Spinal cord (tissue), 10 donors: ENCODE measurements around the gene NINJ2. TPM values are rescaled to one million over a fixed set of nuclear protein-coding genes. Genes with fewer than 3 reads are reported as not detected.

Source experiments
- DNase-seq, 6 donors: peaks; one replicate each; pipeline versions ENCODE4 v3.0.0 to v3.0.0-alpha.2; 2013 to 2015; ENCODE audit warnings: low spot score in 6 of 6, low read depth in 4 of 6
- H3K27ac ChIP-seq: one replicate; pipeline ENCODE4 v1.5.1; 2013; ENCODE audit warnings: low read depth, low read length, control low read depth
- H3K27me3 ChIP-seq: one replicate; pipeline ENCODE4 v1.6.1; 2013; ENCODE audit warnings: low read length; ENCODE audit not compliant: control insufficient read depth, insufficient read depth
- H3K36me3 ChIP-seq: one replicate; pipeline ENCODE4 v1.6.1; 2013; ENCODE audit warnings: low read length; ENCODE audit not compliant: control insufficient read depth, insufficient read depth
- H3K4me1 ChIP-seq: one replicate; pipeline ENCODE4 v1.6.1; 2013; ENCODE audit warnings: low read length; ENCODE audit not compliant: control insufficient read depth, insufficient read depth
- H3K4me3 ChIP-seq: one replicate; pipeline ENCODE4 v1.5.1; 2013; ENCODE audit warnings: low read depth, low read length, control low read depth
- H3K9me3 ChIP-seq: one replicate; pipeline ENCODE4 v1.6.1; 2013; ENCODE audit warnings: low read length; ENCODE audit not compliant: control insufficient read depth, insufficient read depth
- WGBS: methylation state at CpG from one replicate; pipeline ENCODE4 v1.1.5; 2013; ENCODE audit warnings: missing lambda C conversion rate; ENCODE audit not compliant: insufficient coverage; 5-methylcytosine and 5-hydroxymethylcytosine counted together
- polyA plus RNA-seq, 2 donors: library from polyadenylated mRNA; unstranded; fragments of 120-200 nt; gene quantifications; one replicate each; pipeline ENCODE4 v1.2.1, GENCODE V29; 2013; ENCODE audit not compliant: insufficient read length in 2 of 2
- total RNA-seq, 2 donors: library from RNA; depleted of rRNA in 1 of 2; stranded (reverse); fragments of 120-200 nt in 1 of 2; fragments of >200 nt in 1 of 2; gene quantifications; one replicate each; pipeline versions ENCODE4 v1.2.3 to v1.2.4, GENCODE V29; 2013 to 2014
- donor health status: healthy.

NINJ2 gene
- total and polyA plus RNA-seq, 4 donors: 5.4 to 6.2 (median 6.0) TPM

GRCh38 chr12:661720-662486 lies 1.3 kb downstream of the NINJ2 start:
- DNase-seq: peak in 1 of 6 donors; percentile 21
- H3K27ac ChIP-seq: no peak overlapping the region
- WGBS: 65% methylated on average over 2 of the region's 11 CpGs
- H3K9me3 ChIP-seq: no peaks in the 10 kb centered on the region
- no peaks in the 10 kb centered on the region for H3K27me3 ChIP-seq
- peaks cover 16% of the 10 kb centered on the region for H3K4me1 ChIP-seq
- no peaks in the 10 kb centered on the region for H3K36me3 ChIP-seq
- no peak overlapping the region for H3K4me3 ChIP-seq

GRCh38 chr12:659090-659683 lies 4.1 kb downstream of the NINJ2 start:
- H3K4me1 ChIP-seq: peaks cover 16% of the 10 kb centered on the region
- no peak overlapping the region for H3K4me3 ChIP-seq
- 95% methylated on average over 4 of the region's 5 CpGs for WGBS
- no peaks in the 10 kb centered on the region for H3K36me3 ChIP-seq
- H3K27ac ChIP-seq: no peak overlapping the region
- H3K27me3 ChIP-seq: no peaks in the 10 kb centered on the region
- no peak for DNase-seq
- no peaks in the 10 kb centered on the region for H3K9me3 ChIP-seq

- no peaks in the 10 kb centered on the region for H3K36me3 ChIP-seq
- H3K27me3 ChIP-seq: no peaks in the 10 kb centered on the region
- no peak for DNase-seq
- no peaks in the 10 kb centered on the region for H3K9me3 ChIP-seq
- H3K27ac ChIP-seq: no peak overlapping the region
- 56% methylated on average over 1 of the region's 3 CpGs for WGBS
- H3K4me1 ChIP-seq: peaks cover 6% of the 10 kb centered on the region
- no peak overlapping the region for H3K4me3 ChIP-seq
These were observed 12.3 kb downstream of the NINJ2 start for GRCh38 chr12:650983-651382.

GRCh38 chr12:647385-648085 lies 15.7 kb downstream of the NINJ2 start:
- DNase-seq: no peak
- Histone ChIP-seq H3K4me1 (peaks cover 18% of the 10 kb centered on the region), H3K27me3 (no peaks in the 10 kb centered on the region), H3K36me3 (no peaks in the 10 kb centered on the region), H3K27ac (no peak overlapping the region), H3K4me3 (no peak overlapping the region), H3K9me3 (no peaks in the 10 kb centered on the region)
- WGBS: 100% methylated on average over 3 of the region's 7 CpGs

- Histone ChIP-seq H3K9me3 (no peaks in the 10 kb centered on the region), H3K4me1 (peaks cover 25% of the 10 kb centered on the region), H3K36me3 (no peaks in the 10 kb centered on the region), H3K27ac (peak overlapping the region; percentile 63), H3K4me3 (no peak overlapping the region), H3K27me3 (no peaks in the 10 kb centered on the region)
- WGBS: 79% methylated on average over 10 of the region's 14 CpGs
- peak in 1 of 6 donors; percentile 41 for DNase-seq
These were observed 16.5 kb downstream of the NINJ2 start for GRCh38 chr12:646442-647384.

GRCh38 chr12:645563-646071 lies 17.6 kb downstream of the NINJ2 start:
- WGBS: 68% methylated on average over 5 of the region's 8 CpGs
- Histone ChIP-seq H3K4me1 (peaks cover 25% of the 10 kb centered on the region), H3K36me3 (no peaks in the 10 kb centered on the region), H3K27me3 (no peaks in the 10 kb centered on the region), H3K9me3 (no peaks in the 10 kb centered on the region), H3K27ac (peak overlapping the region; percentile 63), H3K4me3 (no peak overlapping the region)
- peak in 1 of 6 donors; percentile 51 for DNase-seq

GRCh38 chr12:644818-645552 lies 18.3 kb downstream of the NINJ2 start:
- DNase-seq: no peak
- no peaks in the 10 kb centered on the region for H3K27me3 ChIP-seq
- H3K9me3 ChIP-seq: no peaks in the 10 kb centered on the region
- H3K36me3 ChIP-seq: no peaks in the 10 kb centered on the region
- 89% methylated on average over 4 of the region's 6 CpGs for WGBS
- no peak overlapping the region for H3K4me3 ChIP-seq
- peaks cover 25% of the 10 kb centered on the region for H3K4me1 ChIP-seq
- no peak overlapping the region for H3K27ac ChIP-seq

GRCh38 chr12:644303-644639 lies 19.0 kb downstream of the NINJ2 start:
- 89% methylated on average over 3 of the region's 6 CpGs for WGBS
- H3K27me3 ChIP-seq: no peaks in the 10 kb centered on the region
- H3K4me3 ChIP-seq: no peak overlapping the region
- H3K27ac ChIP-seq: no peak overlapping the region
- no peaks in the 10 kb centered on the region for H3K9me3 ChIP-seq
- H3K36me3 ChIP-seq: no peaks in the 10 kb centered on the region
- no peak for DNase-seq
- peaks cover 25% of the 10 kb centered on the region for H3K4me1 ChIP-seq
